ENCODE measurements around the gene PER3.

GRCh38 chr1:7781923-7782495 lies 2.1 kb upstream of the PER3 start:
- TF ChIP-seq CTCF (IDR thresholded peaks at IDR 0.05) (no peak), FOSL2 (IDR thresholded peaks at IDR 0.05) (no peak), FOSL2 (CRISPR knock-in tag; IDR thresholded peaks at IDR 0.05) (no peak), RAD21 (conservative IDR thresholded peaks at IDR 0.05 in 1 of 2, IDR thresholded peaks at IDR 0.05 in 1 of 2) (no peak), RFX5 (IDR thresholded peaks at IDR 0.05) (no peak), POLR2A (IDR thresholded peaks at IDR 0.05; ENCODE audit: low read length) (no peak), ESRRA (IDR thresholded peaks at IDR 0.05; ENCODE audit: borderline replicate concordance, low read length) (no peak), MYC (IDR thresholded peaks at IDR 0.05; ENCODE audit: borderline replicate concordance, low read length) (no peak), KDM1A (IDR thresholded peaks at IDR 0.05; ENCODE audit: low read depth) (no peak), CHD2 (IDR thresholded peaks at IDR 0.05; ENCODE audit: low read length, partially characterized antibody) (no peak), JUN (IDR thresholded peaks at IDR 0.05) (no peak)
- TF ChIP-seq, protein P1, sequence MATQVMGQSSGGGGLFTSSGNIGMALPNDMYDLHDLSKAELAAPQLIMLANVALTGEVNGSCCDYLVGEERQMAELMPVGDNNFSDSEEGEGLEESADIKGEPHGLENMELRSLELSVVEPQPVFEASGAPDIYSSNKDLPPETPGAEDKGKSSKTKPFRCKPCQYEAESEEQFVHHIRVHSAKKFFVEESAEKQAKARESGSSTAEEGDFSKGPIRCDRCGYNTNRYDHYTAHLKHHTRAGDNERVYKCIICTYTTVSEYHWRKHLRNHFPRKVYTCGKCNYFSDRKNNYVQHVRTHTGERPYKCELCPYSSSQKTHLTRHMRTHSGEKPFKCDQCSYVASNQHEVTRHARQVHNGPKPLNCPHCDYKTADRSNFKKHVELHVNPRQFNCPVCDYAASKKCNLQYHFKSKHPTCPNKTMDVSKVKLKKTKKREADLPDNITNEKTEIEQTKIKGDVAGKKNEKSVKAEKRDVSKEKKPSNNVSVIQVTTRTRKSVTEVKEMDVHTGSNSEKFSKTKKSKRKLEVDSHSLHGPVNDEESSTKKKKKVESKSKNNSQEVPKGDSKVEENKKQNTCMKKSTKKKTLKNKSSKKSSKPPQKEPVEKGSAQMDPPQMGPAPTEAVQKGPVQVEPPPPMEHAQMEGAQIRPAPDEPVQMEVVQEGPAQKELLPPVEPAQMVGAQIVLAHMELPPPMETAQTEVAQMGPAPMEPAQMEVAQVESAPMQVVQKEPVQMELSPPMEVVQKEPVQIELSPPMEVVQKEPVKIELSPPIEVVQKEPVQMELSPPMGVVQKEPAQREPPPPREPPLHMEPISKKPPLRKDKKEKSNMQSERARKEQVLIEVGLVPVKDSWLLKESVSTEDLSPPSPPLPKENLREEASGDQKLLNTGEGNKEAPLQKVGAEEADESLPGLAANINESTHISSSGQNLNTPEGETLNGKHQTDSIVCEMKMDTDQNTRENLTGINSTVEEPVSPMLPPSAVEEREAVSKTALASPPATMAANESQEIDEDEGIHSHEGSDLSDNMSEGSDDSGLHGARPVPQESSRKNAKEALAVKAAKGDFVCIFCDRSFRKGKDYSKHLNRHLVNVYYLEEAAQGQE (IDR thresholded peaks at IDR 0.05), result no peak
